ENCODE measurements around the gene TPM3. TPM values are rescaled to one million over a fixed set of nuclear protein-coding genes. Genes with fewer than 3 reads are reported as not detected.

The TPM3 gene
- total RNA-seq, 1 donor from 2014 or later = 254 TPM

- H3K36me3 ChIP-seq = no peaks in the 10 kb centered on the region
- no peak for TF ChIP-seq CTCF (IDR thresholded peaks at IDR 0.05)
- no peaks in the 10 kb centered on the region for H3K9me3 ChIP-seq
- no peaks in the 10 kb centered on the region for H3K4me1 ChIP-seq
- H3K27me3 ChIP-seq = no peaks in the 10 kb centered on the region
- intact Hi-C loops (cut with DNase I) = no loop called here
- no peak overlapping the region for H3K4me3 ChIP-seq
- no peak for DNase-seq (ENCODE audit: low spot score in 2 of 2)
- no peak overlapping the region for H3K27ac ChIP-seq
These were observed 76.7 kb downstream of the TPM3 start for GRCh38 chr1:154115180-154115579.

Other genes starting within 250 kb of the TPM3 start
- gene DENND4B, start 245.4 kb downstream of the TPM3 start, total RNA-seq = 80.0 TPM
- gene CRTC2, start 233.5 kb downstream of the TPM3 start, total RNA-seq = 10.1 TPM
- gene SLC39A1, start 228.6 kb downstream of the TPM3 start, total RNA-seq = 86.3 TPM
- 6.3 TPM for gene CREB3L4, start 224.2 kb downstream of the TPM3 start, total RNA-seq
- gene JTB, start 214.4 kb downstream of the TPM3 start, total RNA-seq = 166 TPM
- gene RAB13, start 205.8 kb downstream of the TPM3 start, total RNA-seq = 10.0 TPM
- gene RPS27, start 201.3 kb downstream of the TPM3 start, total RNA-seq = 707 TPM
- gene NUP210L, start 37.0 kb downstream of the TPM3 start, total RNA-seq = not detected
- gene CFAP141, start 14.2 kb upstream of the TPM3 start, total RNA-seq = not detected
- gene UBAP2L, start 28.9 kb upstream of the TPM3 start, total RNA-seq = 67.8 TPM
- gene HAX1, start 80.5 kb upstream of the TPM3 start, total RNA-seq = 270 TPM
- not detected for gene AQP10, start 129.0 kb upstream of the TPM3 start, total RNA-seq
- gene ATP8B2, start 133.4 kb upstream of the TPM3 start, total RNA-seq = 173 TPM
- 6.7 TPM for gene IL6R, start 213.2 kb upstream of the TPM3 start, total RNA-seq

Measured in ascending aorta (tissue), 2 donors.